Measurements from ENCODE around the gene TRIM2.

Gene TRIM2

DNA sequence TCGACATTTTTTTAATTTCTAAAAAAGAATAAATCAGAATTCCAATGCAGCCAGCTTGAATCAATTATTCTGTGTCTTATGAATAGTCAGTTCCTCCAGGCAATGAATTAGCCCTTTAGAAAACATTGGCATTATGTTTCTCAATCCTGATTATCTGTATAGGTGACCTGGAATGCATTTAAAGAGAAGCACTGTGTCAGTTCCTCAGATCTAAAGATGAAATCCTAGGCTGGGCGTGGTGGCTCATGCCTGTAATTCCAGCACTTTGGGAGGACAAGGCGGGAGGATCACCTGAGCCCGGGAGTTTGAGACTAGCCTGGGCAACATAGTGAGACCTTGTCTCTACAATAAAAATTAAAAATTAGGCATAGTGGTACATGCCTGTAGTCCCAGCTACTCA, 183.7 kb downstream of the TRIM2 start:
- DNase-seq = no peak

Measured in activated CD8-positive, alpha-beta memory T cell treated with anti-CD3 and anti-CD28 coated beads, Interleukin-2, amount 50 U/mL, for 48 hours (primary cell).